ENCODE results near the gene MXRA7.
"Not testable (repeated sequence)": the region's sequence is repeated elsewhere in the genome, so short reads cannot be mapped to it uniquely, and the experiment has no call there.

MXRA7 gene

GRCh38 chr17:76698466-76698977 lies 12.2 kb downstream of the MXRA7 start:
- not testable (repeated sequence) for H3K27ac ChIP-seq (ENCODE audit: low read length); H3K4me3 ChIP-seq (ENCODE audit: low read length); H3K9me3 ChIP-seq (ENCODE audit: insufficient read depth, low read depth, low read length); H3K36me3 ChIP-seq (ENCODE audit: insufficient read depth, low read depth, low read length); H3K9ac ChIP-seq (ENCODE audit: low read depth, low read length); H3K27me3 ChIP-seq (ENCODE audit: insufficient read depth, low read length)
- peaks cover 27% of the 10 kb centered on the region; the same call in 1 of the 2 replicates for H3K4me1 ChIP-seq (ENCODE audit: insufficient read depth, low read length)

- Histone ChIP-seq H3K36me3 (ENCODE audit: insufficient read depth, low read depth, low read length) (no peaks in the 10 kb centered on the region), H3K9me3 (ENCODE audit: insufficient read depth, low read depth, low read length) (no peaks in the 10 kb centered on the region), H3K9ac (ENCODE audit: low read depth, low read length) (peak overlapping the region; percentile 48; the same call in 1 of the 2 replicates), H3K27ac (ENCODE audit: low read length) (no peak overlapping the region), H3K4me1 (ENCODE audit: insufficient read depth, low read length) (peaks cover 27% of the 10 kb centered on the region; the same call in 1 of the 2 replicates), H3K27me3 (ENCODE audit: insufficient read depth, low read length) (no peaks in the 10 kb centered on the region), H3K4me3 (ENCODE audit: low read length) (no peak overlapping the region; the same call in 1 of the 2 replicates)
Measured at GRCh38 chr17:76697702-76698465, 12.9 kb downstream of the MXRA7 start.

GRCh38 chr17:76696763-76697701 lies 13.7 kb downstream of the MXRA7 start:
- Histone ChIP-seq H3K36me3 (ENCODE audit: insufficient read depth, low read depth, low read length) (no peaks in the 10 kb centered on the region), H3K9me3 (ENCODE audit: insufficient read depth, low read depth, low read length) (no peaks in the 10 kb centered on the region), H3K9ac (ENCODE audit: low read depth, low read length) (peak overlapping the region; percentile 48; the same call in 1 of the 2 replicates), H3K27me3 (ENCODE audit: insufficient read depth, low read length) (no peaks in the 10 kb centered on the region), H3K4me3 (ENCODE audit: low read length) (no peak overlapping the region; the same call in 1 of the 2 replicates), H3K4me1 (ENCODE audit: insufficient read depth, low read length) (peaks cover 27% of the 10 kb centered on the region; the same call in 1 of the 2 replicates), H3K27ac (ENCODE audit: low read length) (no peak overlapping the region)

- H3K27me3 ChIP-seq (ENCODE audit: insufficient read depth, low read length) = no peaks in the 10 kb centered on the region
- no peak overlapping the region for H3K27ac ChIP-seq (ENCODE audit: low read length)
- no peak overlapping the region for H3K9ac ChIP-seq (ENCODE audit: low read depth, low read length)
- no peaks in the 10 kb centered on the region for H3K9me3 ChIP-seq (ENCODE audit: insufficient read depth, low read depth, low read length)
- peaks cover 10% of the 10 kb centered on the region; the same call in 1 of the 2 replicates for H3K4me1 ChIP-seq (ENCODE audit: insufficient read depth, low read length)
- no peaks in the 10 kb centered on the region for H3K36me3 ChIP-seq (ENCODE audit: insufficient read depth, low read depth, low read length)
- no peak overlapping the region for H3K4me3 ChIP-seq (ENCODE audit: low read length)
Measured at GRCh38 chr17:76695059-76695831, 15.5 kb downstream of the MXRA7 start.

GRCh38 chr17:76691379-76692191 lies 19.2 kb downstream of the MXRA7 start:
- Histone ChIP-seq H3K9me3 (ENCODE audit: insufficient read depth, low read depth, low read length) (no peaks in the 10 kb centered on the region), H3K4me3 (ENCODE audit: low read length) (no peak overlapping the region), H3K36me3 (ENCODE audit: insufficient read depth, low read depth, low read length) (no peaks in the 10 kb centered on the region), H3K27me3 (ENCODE audit: insufficient read depth, low read length) (no peaks in the 10 kb centered on the region), H3K27ac (ENCODE audit: low read length) (no peak overlapping the region), H3K9ac (ENCODE audit: low read depth, low read length) (no peak overlapping the region), H3K4me1 (ENCODE audit: insufficient read depth, low read length) (peaks cover 9% of the 10 kb centered on the region)

DNA sequence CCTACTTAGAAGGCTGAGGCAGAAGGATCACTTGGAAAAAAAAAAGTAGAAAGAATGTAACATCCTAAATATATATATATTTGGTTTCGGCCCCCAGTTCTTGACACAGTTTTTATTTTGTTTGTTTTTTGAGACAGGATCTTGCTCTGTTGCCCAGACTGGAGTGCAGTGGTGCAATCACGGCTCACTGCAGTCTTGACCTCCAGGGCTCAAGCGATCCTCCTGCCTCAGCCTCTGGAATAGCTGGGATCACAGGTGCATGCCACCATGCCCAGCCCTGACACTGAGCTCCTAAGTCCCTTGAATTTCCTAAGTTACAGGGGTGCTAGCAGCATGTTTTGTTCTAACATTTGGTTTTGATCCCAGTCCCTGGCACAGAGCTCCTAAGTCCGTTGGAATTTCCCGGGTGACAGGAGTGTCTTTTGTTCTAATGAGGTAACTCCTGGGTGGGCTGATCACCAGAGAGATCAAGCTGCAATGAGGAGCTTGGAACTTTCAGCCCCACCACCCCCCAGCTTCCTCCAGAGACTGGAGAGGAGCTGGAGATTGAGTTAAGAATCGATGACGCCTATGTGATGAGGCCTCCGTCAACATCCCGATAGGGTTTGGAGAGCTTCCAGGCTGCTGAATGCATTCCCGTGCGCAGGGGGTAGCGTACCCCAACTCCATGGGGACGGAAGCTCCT lies 20.0 kb downstream of the MXRA7 start:
- Histone ChIP-seq H3K9ac (ENCODE audit: low read depth, low read length) (no peak overlapping the region), H3K4me1 (ENCODE audit: insufficient read depth, low read length) (peaks cover 10% of the 10 kb centered on the region), H3K36me3 (ENCODE audit: insufficient read depth, low read depth, low read length) (no peaks in the 10 kb centered on the region), H3K4me3 (ENCODE audit: low read length) (no peak overlapping the region), H3K27me3 (ENCODE audit: insufficient read depth, low read length) (no peaks in the 10 kb centered on the region), H3K27ac (ENCODE audit: low read length) (no peak overlapping the region), H3K9me3 (ENCODE audit: insufficient read depth, low read depth, low read length) (no peaks in the 10 kb centered on the region)

DNA sequence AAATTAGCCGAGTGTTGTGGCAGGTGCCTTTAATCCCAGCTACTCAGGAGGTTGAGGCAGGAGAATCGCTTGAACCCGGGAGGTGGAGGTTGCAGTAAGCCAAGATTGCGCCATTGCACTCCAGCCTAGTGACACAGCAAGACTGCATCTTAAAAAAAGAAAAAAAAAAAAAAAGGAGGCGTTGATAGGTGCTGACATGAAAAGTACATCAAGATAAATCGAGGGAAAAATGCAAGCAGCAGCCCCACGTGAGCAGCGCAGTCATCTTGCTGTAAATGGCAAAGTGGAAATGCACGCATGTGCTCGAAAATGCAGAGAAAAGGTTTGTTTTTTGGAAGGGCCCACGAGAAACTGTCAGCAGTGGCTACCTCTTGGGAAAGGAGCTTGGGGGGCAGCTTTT lies 20.9 kb downstream of the MXRA7 start:
- Histone ChIP-seq H3K27ac (ENCODE audit: low read length) (no peak overlapping the region), H3K9me3 (ENCODE audit: insufficient read depth, low read depth, low read length) (no peaks in the 10 kb centered on the region), H3K4me1 (ENCODE audit: insufficient read depth, low read length) (peaks cover 10% of the 10 kb centered on the region), H3K9ac (ENCODE audit: low read depth, low read length) (no peak overlapping the region), H3K4me3 (ENCODE audit: low read length) (no peak overlapping the region), H3K27me3 (ENCODE audit: insufficient read depth, low read length) (no peaks in the 10 kb centered on the region), H3K36me3 (ENCODE audit: insufficient read depth, low read depth, low read length) (no peaks in the 10 kb centered on the region)

GRCh38 chr17:76688165-76688622 lies 22.6 kb downstream of the MXRA7 start:
- no peaks in the 10 kb centered on the region for H3K9me3 ChIP-seq (ENCODE audit: insufficient read depth, low read depth, low read length)
- H3K36me3 ChIP-seq (ENCODE audit: insufficient read depth, low read depth, low read length) = no peaks in the 10 kb centered on the region
- no peak overlapping the region for H3K27ac ChIP-seq (ENCODE audit: low read length)
- H3K4me1 ChIP-seq (ENCODE audit: insufficient read depth, low read length) = peaks cover 10% of the 10 kb centered on the region
- no peak overlapping the region for H3K9ac ChIP-seq (ENCODE audit: low read depth, low read length)
- H3K27me3 ChIP-seq (ENCODE audit: insufficient read depth, low read length) = no peaks in the 10 kb centered on the region
- no peak overlapping the region for H3K4me3 ChIP-seq (ENCODE audit: low read length)

DNA sequence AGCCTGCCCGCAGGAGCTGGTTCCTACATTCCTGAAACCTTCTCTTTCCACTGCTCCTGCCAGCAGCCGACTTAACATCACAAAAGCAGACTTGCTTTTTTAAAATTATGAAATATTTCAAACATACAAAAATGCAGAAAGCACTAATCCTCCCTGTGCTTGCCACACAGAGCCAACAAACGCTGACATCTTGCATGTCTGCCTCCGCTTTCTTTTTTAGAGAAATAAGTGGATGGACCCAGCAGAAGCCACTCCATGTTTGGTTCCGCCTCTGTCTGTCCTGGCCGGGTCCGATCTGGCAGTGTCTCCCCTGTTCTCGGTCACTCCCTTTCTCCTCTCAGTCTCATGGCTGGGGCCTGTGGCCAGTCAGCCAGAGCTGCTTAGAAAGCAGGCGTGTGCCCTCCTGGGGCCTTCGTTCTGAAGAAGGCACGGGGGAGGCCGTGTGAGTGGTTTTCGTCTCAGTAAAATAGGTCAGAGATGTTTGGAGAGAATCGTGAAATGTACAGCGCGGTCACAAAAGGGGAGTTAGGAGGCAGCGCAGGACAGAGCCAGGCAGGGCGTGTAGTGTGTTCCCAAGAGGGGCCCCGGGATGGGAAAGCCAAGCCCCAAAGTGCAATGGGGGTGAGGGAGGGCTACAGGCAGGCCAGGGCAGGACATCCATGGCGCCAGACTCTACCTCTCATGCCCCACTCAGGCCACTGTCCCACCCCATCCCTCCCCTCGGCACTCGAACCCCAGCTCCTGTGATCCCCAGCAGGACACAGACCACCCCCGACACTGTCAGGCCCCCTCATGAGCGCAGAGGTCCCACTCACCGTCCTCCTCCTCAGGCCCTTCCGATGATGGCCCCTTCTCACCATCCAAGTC lies 23.2 kb downstream of the MXRA7 start:
- Histone ChIP-seq H3K4me1 (ENCODE audit: insufficient read depth, low read length) (peaks cover 10% of the 10 kb centered on the region), H3K27me3 (ENCODE audit: insufficient read depth, low read length) (no peaks in the 10 kb centered on the region), H3K4me3 (ENCODE audit: low read length) (no peak overlapping the region), H3K36me3 (ENCODE audit: insufficient read depth, low read depth, low read length) (no peaks in the 10 kb centered on the region), H3K27ac (ENCODE audit: low read length) (no peak overlapping the region), H3K9ac (ENCODE audit: low read depth, low read length) (no peak overlapping the region), H3K9me3 (ENCODE audit: insufficient read depth, low read depth, low read length) (no peaks in the 10 kb centered on the region)
